CD4-positive, alpha-beta T cell treated with Interleukin-17A for 1 hour (primary cell): ENCODE measurements around the gene CFAP43.

Experiments used
- DNase-seq: peaks from one replicate; pipeline ENCODE4 v3.0.0-alpha.2; 2020

CFAP43 gene

DNA sequence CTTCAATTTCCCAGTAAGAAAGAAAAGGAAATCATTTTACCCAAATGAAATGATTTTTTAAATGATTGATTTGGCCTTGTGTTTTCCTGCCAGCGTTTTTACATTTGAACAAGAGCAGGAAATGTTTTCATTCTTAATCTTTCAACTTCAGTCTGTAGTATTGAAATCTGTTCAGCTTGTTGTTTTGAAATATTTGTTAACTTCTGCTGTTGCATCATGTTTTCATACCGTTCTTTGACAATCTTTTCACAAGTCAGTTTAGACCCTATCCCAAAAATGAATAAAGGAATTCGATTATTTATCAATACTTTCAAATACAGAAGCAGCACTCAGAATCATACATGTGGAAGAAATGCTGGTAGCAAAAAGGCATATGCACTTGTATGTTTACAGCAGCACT lies 102.1 kb downstream of the CFAP43 start:
- no peak for DNase-seq

DNA sequence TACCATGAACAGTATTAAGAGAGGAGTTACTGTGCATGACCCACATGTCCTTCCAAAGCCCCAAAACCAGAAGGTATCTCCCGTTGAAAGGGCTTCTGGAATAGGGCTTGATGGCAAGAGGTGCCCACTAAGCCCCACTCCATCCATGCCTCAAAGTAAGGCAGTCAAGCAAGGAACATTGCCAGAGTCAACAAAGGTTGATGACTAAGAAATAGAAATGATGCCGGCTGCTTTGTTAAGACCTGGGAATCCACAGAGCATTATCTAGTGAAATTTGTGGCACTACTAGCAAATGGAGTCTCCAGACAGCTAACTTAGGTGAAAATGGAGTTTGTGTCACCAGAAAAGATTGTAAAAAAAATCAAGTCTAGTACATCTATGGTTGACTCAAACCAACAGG lies 104.0 kb downstream of the CFAP43 start:
- no peak for DNase-seq

DNA sequence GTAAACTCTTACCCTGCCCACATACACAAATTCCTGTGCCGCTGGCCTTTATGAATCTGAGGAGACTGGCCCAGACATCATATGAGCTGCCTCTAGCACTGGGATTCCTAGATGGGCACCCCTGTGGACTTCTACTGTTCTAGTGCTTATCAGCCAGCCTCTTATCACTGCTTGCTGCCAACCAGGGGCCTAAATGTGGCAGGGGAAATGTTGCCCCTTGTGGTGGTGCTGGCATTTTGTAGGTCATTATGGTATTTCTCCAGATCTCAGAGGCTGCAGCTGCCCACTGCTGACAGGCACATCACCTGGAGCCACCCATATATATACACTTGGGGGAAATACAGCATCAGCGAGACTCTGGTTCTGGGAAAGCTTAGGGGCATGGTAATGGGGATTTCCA lies 104.8 kb downstream of the CFAP43 start:
- peak; percentile 13 for DNase-seq

DNA sequence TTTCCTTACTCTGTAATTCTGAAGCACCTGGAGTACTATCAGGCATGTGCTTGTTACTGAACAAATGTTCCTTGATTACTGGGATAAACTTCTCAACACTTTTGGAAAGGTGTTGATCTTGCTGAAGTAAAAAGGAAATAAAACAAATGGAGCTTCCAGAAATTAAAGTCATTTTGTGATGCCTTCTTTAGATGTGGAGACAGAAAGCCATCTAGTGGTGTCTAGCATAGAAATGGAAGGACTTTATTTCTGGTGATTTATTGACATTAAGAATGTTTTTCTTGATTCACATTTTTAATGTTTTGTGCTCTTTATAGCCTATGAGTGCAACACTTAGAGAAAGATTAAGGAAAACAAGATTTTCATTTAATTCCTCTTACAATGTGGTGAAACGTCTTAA lies 108.8 kb downstream of the CFAP43 start:
- peak; percentile 29 for DNase-seq

DNA sequence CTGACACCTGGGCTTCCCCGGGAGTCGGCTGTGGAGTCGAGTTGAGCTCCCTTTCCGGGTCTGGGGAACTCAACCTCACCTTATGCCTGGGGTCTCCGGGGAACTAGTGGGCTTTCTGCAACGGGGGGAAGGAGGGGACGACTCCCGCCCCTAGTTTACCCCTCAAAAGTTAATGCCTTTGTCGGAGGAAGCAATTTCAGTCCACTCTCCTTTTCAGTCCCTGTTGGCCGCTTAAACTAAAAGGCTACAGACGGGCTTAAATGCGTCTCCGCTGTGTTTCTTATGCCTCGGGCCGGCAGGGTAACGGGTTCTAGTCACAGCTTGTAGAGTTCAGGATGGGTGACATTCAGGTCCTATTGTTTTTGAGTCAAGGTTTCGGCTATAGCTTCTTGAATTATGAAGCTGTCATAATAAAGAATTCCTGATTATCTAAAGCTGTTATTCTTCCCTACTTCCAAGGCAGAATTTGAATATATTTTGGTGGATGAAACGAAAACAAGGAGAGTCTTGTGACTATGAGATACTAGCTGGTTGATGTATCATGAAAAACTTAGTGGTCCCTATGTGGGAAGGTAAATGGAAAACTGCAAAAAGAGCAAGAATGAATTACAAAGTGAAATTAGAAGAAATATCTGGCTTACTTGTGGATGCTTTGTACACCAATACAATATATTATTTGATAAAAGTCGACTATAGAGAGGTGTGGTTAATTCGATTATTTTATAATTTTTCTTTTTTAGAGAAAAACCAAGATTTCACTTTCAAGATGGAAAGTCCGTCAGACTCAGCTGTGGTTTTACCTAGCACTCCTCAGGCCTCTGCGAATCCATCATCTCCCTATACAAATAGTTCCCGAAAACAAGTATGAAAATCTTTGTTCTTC lies 109.7 kb downstream of the CFAP43 start:
- DNase-seq: no peak

DNA sequence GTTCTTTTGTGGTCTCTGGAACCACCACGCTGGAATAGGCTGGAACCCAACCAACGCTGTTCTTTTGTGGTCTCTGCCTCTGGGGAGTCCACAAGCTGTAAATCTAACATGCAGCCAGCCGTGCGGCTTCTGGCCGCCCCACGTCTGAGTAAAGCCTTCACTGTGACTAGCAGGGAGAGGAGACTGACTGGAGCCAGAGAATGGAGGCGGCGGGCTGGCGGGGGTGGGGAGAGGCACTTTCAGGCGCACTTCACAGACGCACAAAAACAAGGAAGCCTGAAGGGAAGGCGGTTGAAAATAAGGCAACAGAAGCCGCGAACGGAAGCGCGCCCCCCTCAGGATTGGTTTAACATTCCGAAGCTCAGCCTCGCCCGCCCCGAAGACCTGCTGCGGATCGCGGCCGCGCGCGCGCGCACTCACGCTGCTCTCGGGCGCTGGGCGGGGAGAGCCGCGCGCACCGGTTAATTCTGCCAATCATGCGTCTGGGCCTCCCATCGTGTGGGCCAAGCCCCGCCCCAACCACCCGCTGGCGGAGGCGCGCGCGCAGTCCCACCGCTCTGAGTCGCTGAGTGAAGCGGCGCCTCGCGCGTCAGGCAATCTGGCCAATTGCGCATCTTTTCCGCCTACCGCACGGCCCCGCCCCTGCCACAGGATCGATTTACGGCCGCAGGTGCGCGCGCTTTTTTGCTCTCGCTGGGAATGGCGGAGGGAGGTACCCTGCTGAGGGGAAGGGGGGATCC lies 110.5 kb downstream of the CFAP43 start, which contains the start of gene SFR1:
Gene SFR1 (plus strand): TSS at position 687 of the 740 bp plus-strand sequence. CDS start 13 bp downstream, at position 700.
- DNase-seq: peak; percentile 99

DNA sequence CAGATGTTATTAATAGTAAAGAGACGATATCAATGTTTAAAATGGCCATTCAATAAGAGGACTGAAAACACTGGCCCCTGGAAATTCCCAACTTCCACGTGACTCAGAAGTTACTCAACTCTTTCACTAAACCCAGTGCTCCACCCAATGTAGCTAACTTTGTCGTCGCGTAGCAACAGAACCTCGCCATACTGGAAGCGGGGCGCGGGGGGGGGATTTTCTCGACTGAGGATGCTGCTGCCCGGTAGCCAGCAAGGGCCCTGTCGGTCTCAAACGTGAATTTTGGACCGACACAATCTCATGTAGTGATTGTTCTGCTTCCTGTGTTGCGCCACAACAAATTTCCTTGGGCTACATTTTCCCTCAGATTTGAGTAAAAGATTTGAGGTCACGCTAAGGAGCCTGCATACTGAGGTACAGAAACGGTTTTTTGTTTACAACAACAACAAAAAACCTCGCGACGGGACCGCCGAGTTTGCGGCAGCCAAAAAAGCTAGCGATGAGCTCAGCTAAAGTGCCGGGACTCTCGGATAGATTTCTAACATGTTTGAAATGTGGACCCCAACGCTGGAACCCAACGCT lies 111.2 kb downstream of the CFAP43 start:
- peak; percentile 97 for DNase-seq

DNA sequence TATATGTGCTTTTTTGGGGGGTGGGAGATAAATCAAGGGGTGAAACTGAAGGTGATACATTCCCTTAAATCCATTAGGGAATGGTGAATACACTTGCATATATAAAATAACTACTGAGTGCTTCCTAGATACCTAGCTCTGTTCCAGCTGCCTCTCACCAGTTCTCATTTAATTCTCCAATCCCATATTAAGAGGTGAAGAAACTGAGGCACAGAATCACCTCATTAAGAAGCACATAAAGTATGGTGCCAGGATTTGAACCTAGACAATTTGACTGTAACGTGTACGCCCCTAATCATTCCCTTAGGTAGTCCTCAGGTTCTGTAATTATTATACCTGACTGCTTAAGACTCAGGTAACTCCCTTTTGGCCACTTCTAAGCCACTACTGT lies 111.7 kb downstream of the CFAP43 start:
- DNase-seq: no peak

DNA sequence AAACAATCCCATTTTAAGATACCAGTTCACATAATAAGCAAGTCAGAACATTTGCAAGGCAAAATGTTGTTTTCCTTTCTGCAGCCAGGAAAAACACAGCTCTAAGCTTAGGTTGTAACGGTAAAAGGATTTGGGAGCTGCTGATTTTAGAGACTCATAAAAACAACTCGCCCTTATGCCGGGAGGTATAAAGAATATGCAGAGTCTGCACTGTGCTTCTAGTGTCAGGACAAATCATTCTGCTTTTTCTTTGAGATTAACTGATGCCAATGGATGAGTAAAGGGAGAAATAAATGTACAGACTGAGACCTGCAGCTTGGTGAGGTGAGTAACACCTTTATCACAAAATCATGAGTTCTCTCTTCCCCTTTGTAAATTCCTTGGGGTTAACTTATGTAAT lies 112.2 kb downstream of the CFAP43 start:
- DNase-seq: no peak

DNA sequence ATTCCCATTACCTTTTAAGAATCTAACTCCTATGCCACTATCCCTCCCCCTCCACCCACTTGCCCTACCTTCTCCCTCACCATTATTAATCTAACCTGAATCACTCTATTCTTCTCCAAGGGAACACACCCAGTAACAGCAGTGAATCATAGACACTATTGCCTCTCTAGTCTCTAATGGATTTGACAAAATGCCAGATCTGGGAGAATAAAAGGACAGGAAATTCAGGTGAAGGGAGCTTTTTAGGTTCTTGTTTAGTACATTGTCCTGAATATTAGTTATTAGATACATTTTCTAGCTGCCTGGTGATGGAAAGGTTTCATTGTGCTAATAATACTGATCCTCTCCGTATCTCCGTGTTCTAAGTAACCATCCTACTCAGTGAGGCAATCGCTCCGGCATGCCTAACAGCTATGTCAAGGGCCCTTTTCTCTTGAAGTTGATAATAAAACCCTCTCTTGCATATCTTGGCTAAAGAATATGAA lies 114.3 kb downstream of the CFAP43 start:
- no peak for DNase-seq

DNA sequence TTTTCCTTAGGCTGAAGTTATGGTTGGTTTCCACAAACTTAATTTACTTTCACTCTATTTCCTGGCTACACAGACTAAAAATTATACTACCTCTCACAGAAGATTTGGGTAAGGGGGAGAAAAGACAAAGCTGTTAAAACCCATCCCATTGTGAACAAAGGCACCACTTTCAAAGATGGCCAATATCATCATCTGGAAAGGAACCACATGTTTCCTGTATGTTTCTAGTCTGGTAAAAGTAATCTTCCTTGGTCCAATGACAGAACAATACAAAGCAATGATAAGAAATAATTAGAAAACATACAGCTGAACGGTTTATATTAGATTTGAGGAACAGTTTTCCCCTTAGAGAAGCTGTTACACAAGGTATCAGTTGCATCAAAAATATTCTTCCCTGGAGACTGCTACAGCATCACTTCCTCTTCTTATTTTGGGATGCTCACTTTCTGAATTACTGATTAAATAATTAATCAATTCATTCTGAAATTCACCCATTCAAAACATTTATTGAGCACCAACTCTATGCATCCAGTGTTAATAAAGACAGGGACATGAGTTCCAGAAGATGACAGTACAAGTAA lies 118.7 kb downstream of the CFAP43 start:
- DNase-seq: no peak

DNA sequence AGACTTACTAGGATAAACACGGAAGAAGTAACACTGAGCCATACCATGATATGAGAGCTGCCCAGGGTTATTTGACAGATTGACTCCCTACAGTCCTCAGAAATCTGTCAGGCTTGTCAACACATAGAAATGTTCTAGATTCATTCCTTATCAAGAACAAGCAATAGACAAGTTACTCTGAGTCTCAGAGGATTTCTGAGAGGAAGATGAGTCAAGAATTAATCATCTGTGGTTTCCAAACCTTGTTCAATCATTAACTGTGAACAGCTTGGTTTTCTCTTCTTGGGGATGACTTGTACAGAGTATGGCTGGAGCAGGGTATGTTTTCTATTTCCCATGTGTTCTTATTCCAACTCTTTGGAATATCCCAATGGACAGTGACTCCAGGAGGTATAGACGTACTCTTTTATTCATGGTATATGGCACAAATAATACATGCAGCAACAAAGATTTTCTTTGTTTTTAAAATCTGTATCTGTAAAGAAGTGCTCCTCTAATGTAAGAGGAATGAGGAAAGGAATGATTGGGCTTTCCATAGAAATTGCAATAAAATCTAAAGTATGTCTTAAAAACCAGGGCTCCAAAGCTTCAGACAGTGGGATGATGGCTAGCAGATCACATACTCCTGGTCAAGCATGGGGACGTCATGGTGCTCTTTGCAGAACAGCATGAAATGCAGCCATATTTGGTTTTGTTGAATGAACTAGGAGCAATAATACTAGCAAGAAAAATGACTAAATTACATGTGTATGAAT lies 122.1 kb downstream of the CFAP43 start:
- DNase-seq: no peak

DNA sequence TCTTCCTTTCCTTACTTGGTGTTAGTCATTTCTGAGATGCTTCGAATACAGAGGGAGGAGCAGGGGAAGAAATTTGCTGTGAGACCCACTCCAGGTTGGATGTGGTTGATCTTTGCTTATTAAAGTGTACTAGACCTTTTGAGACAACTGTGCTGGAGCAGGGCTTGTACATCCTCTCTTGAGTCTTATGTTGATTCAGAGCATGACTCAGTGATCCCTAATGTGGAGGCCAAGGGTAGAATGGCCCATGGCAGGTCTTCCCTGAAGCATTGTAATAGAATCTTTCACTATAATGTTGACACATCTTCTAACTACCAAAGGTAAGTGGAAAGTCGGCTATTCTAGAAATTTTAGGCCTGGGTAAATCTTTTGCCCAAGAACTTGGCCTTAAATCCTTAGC lies 127.2 kb downstream of the CFAP43 start:
- no peak for DNase-seq

DNA sequence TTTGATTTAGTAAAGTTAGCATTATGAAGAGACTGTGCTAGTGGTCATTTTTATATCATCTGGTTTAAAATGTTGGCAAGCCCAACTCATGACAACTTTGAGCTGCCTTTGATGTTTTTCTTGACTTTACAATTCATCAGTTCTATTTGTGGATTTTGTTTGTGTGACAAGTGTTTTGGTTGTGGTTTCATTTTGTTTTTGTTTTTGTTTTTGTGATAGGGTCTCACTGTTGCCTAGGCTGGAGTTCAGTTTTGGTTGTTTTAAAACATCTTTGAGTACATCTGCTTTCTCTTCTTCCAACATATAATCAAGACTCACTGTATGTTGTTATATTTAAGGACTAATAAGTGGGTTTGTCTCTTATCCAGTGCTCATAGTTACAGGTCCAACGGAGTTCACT lies 127.7 kb downstream of the CFAP43 start:
- DNase-seq: no peak

DNA sequence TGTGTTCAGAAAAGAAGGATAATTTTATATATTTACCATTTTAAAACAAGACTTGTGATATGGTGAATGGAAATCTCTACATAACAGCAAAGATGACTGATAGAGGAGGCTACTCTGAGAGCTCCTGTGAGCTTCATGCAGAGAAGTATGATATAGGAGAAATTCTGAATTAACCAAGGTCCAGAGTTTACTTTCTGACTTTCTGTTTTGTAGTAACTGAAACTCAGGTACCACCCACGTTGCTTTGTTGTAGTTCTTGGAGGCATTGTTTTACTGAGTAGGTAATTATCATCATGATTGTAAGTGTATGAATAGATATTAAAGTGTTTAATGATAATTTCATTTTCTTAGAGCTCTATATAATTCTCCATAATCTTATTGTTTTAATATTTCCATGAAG lies 128.2 kb downstream of the CFAP43 start:
- DNase-seq: no peak

DNA sequence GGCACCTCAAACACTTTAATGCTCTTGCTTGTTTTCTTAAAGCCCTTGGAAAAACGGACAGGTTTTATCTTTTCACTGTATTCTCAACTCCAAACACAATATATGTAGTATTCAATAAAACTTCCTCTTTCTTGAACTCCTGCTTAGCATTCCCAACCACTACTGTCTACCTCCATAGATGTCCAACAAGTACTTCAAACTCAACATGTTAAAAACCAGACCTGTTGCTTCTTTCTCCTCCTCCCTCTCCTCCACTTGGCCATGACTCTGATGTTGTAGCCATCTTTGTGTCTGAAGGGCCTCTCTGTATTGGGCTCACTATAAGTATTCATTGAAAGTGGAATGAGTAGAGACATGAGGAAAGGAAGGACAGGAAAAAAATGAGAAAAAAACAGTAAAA lies 130.3 kb downstream of the CFAP43 start:
- no peak for DNase-seq

DNA sequence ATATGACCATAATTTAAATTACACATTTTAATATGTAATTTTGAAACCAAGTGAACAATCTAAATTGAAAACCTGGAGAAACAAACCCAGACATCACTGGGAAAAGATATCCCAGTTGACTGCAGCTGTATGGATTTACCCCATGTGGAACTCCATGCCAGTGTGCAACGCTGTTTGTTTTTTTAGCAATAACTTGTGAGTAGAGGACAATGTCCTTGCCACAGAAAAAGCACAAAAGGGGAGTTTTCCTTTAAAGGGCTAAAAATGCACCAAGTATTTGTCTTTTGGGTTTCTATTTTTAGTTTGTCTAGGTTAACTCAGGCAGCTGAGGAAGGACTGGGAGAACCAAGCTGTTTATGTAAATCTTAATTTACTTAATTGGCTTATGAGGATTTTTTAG lies 131.4 kb downstream of the CFAP43 start:
- DNase-seq: no peak

DNA sequence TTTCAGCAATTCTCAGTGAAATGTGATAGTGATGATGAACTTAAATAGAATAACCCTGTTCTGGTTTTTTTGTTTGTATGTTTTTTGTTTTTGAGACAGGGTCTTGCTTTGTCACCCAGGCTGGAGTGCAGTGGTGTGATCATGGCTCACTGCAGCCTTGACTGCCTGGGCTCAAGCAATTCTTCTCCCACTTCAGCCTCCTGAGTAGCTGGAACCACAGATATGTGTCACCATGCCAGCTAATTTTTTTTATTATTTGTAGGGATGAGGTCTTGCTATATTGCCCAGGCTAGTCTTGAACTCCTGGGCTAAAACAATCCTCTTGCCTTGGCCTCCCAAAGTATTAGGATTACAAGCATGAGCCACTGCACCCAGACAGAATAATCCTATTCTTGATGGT lies 132.2 kb downstream of the CFAP43 start:
- DNase-seq: no peak

DNA sequence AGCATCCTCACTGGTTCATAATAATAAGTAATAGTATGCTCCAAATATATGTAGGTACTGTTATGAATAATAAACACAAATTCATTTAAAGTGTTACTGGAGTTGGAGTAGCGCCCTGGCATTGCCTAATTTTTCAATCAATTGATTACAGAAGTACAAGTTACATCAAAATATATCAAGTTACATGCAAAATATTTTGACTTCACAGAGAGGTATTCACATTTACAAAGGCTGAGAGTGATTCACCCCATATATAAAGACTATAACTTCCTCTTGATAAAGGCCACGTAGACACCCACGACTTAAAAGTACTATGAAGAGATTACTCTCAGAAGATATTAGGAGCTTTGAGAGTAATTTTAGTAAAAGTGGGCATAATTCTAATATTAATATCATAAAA lies 132.9 kb downstream of the CFAP43 start:
- no peak for DNase-seq

DNA sequence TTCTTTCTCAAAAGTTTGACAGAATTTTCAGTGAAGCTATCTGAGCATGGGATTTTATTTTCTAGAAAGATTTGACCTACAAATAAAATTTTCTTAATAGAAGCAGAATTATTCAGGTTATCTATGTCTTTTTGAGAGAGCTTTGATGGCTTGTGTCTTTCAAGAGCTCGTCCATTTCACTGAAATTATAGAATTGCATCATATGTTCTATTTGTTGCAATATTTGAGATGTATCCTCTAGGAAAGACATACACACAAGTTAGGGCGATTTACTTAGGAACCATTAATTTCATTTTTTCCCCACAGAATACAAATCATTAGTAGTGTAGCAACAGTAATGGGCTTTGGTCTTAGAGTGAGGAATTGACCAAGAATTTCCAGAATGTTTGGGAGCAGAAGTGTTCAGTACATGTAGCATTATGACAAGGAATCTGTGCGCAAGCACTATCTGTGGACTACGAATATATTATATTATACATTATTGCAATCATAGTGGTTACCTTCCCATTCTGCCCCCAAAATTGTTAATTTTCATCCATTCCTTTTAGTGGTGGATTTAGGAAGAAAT lies 133.7 kb downstream of the CFAP43 start:
- DNase-seq: no peak

DNA sequence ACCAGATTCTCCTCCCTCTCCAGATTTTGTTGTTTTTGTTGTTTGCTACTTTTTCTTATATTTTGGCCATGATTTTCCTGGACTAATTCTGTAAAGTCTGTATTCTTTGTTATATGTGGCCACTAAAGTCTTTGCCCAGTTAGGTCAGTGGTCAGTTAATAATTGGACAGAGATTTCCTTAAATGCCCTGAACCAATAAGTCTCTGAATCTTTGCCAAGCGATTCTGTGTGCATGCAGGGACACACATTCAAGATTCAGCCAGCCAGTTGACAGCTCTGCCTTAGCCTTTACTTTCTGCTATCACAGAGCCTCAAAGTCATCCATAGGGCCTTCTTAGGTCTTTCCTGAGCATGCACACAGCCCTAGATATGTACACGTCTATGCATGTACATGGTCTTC lies 135.5 kb downstream of the CFAP43 start:
- no peak for DNase-seq

DNA sequence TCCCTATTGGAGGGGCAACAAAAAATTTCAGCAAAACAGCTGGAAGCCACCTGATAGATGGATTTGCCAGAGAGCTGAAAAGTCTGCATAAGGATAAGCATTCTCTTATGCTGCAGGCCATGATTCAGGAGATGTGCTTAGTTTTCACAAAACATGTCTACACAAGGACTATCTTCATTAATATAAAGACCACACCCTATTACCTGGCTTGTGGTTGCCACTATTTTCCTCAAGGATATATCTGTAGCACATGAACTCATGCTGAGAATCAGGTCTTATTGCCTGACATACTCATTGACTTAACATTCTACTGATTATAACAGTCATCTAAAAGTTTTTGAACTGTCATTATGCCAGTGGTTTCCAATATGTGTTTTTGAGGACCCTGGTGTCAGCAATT lies 139.4 kb downstream of the CFAP43 start:
- DNase-seq: no peak
